SH-SY5Y (cell line): Measurements from ENCODE around the gene PRPF38A.

ENCODE experiments used
- GATA2 ChIP-seq: IDR thresholded peaks from 2 replicates; pipeline ENCODE4 v1.6.1; 2011; ENCODE audit warnings: mild to moderate bottlenecking, low read depth, low read length
- GATA3 ChIP-seq: IDR thresholded peaks from 2 replicates; pipeline ENCODE4 v1.6.1; 2011; ENCODE audit warnings: low read depth, mild to moderate bottlenecking, low read length, moderate library complexity

DNA sequence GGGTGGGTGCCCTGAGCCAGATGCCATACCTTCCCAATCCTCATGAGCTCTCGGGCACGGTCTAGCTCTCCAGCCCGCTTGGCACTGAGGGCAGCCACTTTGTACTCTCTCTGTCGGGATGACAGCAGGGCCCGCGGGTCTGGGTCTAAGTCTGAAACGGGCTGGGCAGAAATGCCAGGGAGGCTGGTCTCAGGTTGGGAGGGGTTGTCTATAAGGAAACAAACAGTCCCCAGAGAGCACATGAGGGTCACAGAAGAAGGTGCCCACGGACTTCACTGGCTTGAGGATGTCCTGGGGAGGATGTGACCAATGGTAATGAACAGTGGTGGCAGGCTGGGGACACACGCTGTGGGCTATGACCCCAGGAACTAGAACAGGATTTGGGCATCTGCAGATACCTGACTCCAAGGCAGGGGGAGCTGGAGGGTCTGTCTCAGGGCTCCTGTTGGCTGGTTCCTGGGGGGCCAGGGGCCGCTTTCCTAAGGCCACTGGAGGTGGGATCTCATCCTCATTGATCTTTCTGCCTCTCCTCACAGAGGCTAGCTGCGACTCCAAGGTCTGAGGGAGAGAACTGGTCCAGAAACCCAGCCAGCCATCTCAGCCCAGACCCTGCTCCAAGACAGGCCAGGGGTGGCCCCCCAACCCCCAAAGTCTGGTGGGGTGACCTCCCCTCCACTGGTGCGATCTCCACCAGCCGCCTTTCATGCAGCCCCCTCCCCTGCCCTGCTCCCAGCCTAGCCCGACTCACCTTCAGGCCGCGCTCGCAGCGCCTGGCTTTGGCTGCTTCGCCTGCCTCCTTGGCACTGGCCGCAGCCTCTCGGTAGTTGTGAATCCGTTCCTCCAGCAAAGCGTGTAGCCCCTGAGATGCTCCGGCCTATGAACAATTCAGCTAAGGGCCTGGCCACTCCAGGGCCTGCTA is 44.5 kb upstream of the PRPF38A start:
- TF ChIP-seq GATA2 (no peak), GATA3 (no peak)
